Neutrophil (primary cell): ENCODE data around the gene OTOS.

ENCODE experiments used
- H3K27ac ChIP-seq: fragments of 200-600 bp; sonication (generic); 2 replicates; pipeline ENCODE4 v1.5.1; 2016; ENCODE audit warnings: mild to moderate bottlenecking, moderate library complexity
- H3K27me3 ChIP-seq: fragments of 200-600 bp; sonication (generic); 2 replicates; pipeline ENCODE4 v1.6.0; 2016; ENCODE audit warnings: mild to moderate bottlenecking
- H3K36me3 ChIP-seq: fragments of 200-600 bp; sonication (generic); 2 replicates; pipeline ENCODE4 v1.5.1; 2017
- H3K4me1 ChIP-seq, 2 experiments: fragments of 200-600 bp in 1 of 2; sonication (generic) in 1 of 2; 1 replicate in 1 of 2; 2 replicates in 1 of 2; pipeline versions ENCODE4 v1.5.1 to v1.6.1; 2013 to 2016; ENCODE audit warnings: low read depth in 1 of 2, low read length in 1 of 2, mild to moderate bottlenecking in 1 of 2, moderate library complexity in 1 of 2; ENCODE audit not compliant: control insufficient read depth in 1 of 2, insufficient read depth in 1 of 2
- H3K4me3 ChIP-seq, 2 experiments: fragments of 200-600 bp in 1 of 2; sonication (generic) in 1 of 2; 1 replicate in 1 of 2; 2 replicates in 1 of 2; pipeline ENCODE4 v1.5.1; 2013 to 2016; ENCODE audit warnings: low read depth in 1 of 2, low read length in 1 of 2, mild to moderate bottlenecking in 1 of 2, moderate library complexity in 1 of 2
- H3K9me3 ChIP-seq: fragments of 200-600 bp; sonication (generic); 2 replicates; pipeline ENCODE4 v1.5.1; 2016
- TF ChIP-seq, protein P1 (sequence below): fragments of 200-600 bp; sonication (generic); IDR thresholded peaks from 2 replicates; pipeline ENCODE4 v1.5.1; 2016; ENCODE audit warnings: antibody characterized with exemption

OTOS gene

DNA sequence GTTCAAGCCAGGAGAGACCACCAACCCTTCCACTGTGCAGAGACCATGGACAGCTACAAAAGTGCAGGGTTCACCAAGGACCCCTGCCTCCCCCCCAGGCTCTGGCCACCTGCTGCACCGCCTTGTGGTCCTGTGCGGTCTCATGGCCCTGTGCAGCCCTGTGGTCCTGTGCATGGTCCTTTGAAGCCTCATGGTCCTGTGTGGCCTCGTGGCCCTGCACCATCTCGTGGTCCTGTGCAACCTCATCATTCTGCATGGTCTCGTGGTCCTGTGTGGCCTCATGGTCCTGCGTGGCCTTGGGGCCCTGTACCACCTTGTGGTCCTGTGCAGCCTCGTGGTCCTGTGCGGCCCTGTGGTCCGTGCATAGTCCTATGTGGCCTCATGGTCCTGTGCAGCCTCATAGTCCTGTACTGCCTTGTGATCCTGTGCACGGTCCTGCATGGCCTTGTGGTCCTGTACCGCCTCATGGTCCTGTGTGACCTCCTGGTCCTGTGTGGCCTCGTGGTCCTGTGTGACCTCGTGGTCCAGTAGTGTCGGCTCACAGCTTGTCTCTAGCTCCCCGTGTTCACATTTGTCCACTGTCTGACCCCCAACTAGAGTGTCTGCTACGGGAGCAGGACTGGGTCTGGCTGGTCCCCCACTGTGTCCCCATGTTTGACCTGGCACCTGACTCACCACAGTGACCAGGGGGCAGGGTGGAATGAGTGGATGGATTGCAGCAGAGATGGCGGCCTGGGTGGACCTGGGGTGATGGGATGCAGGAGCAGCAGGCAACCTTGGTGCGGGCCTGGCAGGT, 20.0 kb upstream of the OTOS start:
- H3K4me1 ChIP-seq, result no peaks in the 10 kb centered on the region
- no peaks in the 10 kb centered on the region for H3K36me3 ChIP-seq
- H3K9me3 ChIP-seq, result no peaks in the 10 kb centered on the region
- H3K27ac ChIP-seq, result no peak overlapping the region
- H3K4me3 ChIP-seq, result no peak overlapping the region
- H3K27me3 ChIP-seq, result peaks cover 4% of the 10 kb centered on the region
- TF ChIP-seq, protein P1, sequence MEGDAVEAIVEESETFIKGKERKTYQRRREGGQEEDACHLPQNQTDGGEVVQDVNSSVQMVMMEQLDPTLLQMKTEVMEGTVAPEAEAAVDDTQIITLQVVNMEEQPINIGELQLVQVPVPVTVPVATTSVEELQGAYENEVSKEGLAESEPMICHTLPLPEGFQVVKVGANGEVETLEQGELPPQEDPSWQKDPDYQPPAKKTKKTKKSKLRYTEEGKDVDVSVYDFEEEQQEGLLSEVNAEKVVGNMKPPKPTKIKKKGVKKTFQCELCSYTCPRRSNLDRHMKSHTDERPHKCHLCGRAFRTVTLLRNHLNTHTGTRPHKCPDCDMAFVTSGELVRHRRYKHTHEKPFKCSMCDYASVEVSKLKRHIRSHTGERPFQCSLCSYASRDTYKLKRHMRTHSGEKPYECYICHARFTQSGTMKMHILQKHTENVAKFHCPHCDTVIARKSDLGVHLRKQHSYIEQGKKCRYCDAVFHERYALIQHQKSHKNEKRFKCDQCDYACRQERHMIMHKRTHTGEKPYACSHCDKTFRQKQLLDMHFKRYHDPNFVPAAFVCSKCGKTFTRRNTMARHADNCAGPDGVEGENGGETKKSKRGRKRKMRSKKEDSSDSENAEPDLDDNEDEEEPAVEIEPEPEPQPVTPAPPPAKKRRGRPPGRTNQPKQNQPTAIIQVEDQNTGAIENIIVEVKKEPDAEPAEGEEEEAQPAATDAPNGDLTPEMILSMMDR, result no peak

DNA sequence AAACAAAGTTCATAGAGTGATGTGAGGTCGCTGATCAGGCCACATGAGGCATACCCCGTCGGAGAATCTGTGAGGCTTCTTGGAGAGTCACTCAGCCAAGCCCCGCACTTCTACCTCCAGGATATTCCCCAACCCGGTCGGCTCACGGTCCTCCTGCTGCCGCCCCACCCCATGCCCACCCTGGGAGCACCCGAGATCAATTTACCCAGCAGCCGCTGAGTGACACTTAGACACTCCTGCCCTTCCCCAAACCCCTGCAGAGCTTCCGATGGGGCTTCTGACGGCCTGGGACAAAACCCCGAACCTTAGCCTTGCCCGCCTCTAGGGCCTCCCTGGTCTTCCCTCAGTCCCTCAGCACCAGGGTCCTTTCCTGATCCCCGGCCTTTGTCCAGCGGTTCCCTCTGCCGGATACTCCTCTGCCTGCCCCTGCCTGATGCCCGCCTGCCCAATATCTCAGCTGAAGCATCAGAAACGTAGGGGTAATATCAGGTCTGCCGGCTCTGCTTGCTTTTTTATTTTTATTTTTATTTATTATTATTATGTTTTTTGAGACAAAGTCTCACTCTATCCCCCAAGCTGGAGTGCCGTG, 18.9 kb upstream of the OTOS start:
- TF ChIP-seq, protein P1, result no peak

DNA sequence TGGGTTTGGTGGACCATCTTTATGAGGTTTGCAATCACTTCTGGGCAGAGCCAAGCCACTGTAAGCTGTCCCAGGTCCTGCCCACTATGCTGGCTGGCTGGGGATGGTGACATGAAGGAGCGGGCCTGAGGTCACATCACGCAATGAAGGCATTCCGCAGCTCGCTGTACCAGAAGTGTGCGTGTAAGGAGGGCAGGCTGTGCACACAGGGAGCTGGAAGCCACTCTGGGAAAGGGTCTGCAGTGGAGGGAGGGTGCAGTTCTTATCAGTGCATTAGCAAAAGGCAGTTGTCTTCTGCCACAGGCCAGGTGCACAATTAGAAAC, 16.7 kb upstream of the OTOS start:
- H3K36me3 ChIP-seq, result no peaks in the 10 kb centered on the region
- peaks cover 11% of the 10 kb centered on the region for H3K27me3 ChIP-seq
- H3K4me3 ChIP-seq, result no peak overlapping the region
- TF ChIP-seq, protein P1, result no peak
- H3K4me1 ChIP-seq, result no peaks in the 10 kb centered on the region
- H3K9me3 ChIP-seq, result no peaks in the 10 kb centered on the region
- H3K27ac ChIP-seq, result no peak overlapping the region

More for the DNA sequence above, 18.9 kb upstream of the OTOS start:
- Histone ChIP-seq H3K9me3 (no peaks in the 10 kb centered on the region), H3K27me3 (peaks cover 4% of the 10 kb centered on the region), H3K27ac (no peak overlapping the region), H3K36me3 (no peaks in the 10 kb centered on the region), H3K4me3 (no peak overlapping the region), H3K4me1 (no peaks in the 10 kb centered on the region)

- H3K4me1 ChIP-seq, result no peaks in the 10 kb centered on the region
- no peak overlapping the region for H3K27ac ChIP-seq
- H3K27me3 ChIP-seq, result peaks cover 11% of the 10 kb centered on the region
- no peaks in the 10 kb centered on the region for H3K9me3 ChIP-seq
- no peaks in the 10 kb centered on the region for H3K36me3 ChIP-seq
- TF ChIP-seq, protein P1, result no peak
- no peak overlapping the region for H3K4me3 ChIP-seq
These were observed 16.1 kb upstream of the OTOS start for GRCh38 chr2:240156435-240157146.

- no peak overlapping the region for H3K4me3 ChIP-seq
- TF ChIP-seq, protein P1, result no peak
- no peaks in the 10 kb centered on the region for H3K4me1 ChIP-seq
- H3K36me3 ChIP-seq, result no peaks in the 10 kb centered on the region
- no peaks in the 10 kb centered on the region for H3K9me3 ChIP-seq
- H3K27me3 ChIP-seq, result peaks cover 11% of the 10 kb centered on the region
- H3K27ac ChIP-seq, result no peak overlapping the region
These were observed 15.4 kb upstream of the OTOS start for GRCh38 chr2:240155745-240156390.
